HG03575 (cell line): ENCODE measurements around the gene YJU2.
"Not testable (repeated sequence)": the region's sequence is repeated elsewhere in the genome, so short reads cannot be mapped to it uniquely, and the experiment has no call there.

Experiments used
- ATAC-seq: cut with Tn5 transposase; IDR thresholded peaks from one replicate; pipeline ENCODE4 v1.9.1; 2021; ENCODE audit not compliant: unreplicated experiment, insufficient number of reproducible peaks, low FRiP score; ENCODE audit errors: extremely low read depth

YJU2 gene

DNA sequence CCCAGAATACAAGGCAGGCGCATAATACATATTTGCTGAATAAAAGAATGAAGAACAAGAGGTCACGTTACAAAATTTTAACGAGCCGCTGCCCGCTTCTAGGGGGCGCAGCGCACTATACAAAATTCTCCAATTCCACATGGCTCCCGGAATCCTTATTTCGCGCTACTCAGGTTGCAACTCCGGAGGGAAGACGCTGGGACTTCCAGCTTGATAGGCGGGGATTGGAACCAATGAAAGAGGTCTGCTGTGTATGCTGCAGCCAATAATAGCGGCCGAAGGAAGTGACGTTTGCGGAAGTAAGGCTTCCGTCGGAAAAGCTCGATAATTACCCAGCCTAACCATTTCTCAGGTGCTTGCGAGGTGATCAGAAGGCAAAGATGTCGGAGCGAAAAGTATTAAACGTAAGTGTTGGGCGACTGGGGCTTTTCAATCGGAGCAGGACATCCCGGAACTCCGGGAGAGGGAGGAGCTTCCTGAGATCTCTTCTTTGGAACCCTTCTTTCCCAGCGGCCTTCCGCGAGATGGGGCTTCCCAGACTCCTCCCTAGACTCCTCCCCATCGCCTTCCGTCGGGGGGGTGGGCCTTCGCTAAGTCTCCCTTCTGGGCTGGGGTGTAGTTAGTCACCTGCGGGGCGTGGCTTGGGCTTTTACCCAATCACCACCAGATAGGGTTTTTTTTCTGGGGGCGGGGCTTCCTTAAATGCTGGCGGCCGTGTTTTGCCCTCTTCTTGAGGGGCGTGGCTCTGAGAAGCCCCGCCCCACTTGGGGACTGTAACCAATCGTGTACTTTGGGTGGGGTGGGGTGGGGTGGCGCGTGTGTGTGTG, at the start of gene YJU2:
YJU2 (plus strand) TSS at position 314 of the 827 bp plus-strand sequence; CDS start at position 381, 67 bp downstream.
- peak; percentile 45 for ATAC-seq

GRCh38 chr19:4197228-4197624, 49.7 kb upstream of the YJU2 start:
- ATAC-seq, result no peak

DNA sequence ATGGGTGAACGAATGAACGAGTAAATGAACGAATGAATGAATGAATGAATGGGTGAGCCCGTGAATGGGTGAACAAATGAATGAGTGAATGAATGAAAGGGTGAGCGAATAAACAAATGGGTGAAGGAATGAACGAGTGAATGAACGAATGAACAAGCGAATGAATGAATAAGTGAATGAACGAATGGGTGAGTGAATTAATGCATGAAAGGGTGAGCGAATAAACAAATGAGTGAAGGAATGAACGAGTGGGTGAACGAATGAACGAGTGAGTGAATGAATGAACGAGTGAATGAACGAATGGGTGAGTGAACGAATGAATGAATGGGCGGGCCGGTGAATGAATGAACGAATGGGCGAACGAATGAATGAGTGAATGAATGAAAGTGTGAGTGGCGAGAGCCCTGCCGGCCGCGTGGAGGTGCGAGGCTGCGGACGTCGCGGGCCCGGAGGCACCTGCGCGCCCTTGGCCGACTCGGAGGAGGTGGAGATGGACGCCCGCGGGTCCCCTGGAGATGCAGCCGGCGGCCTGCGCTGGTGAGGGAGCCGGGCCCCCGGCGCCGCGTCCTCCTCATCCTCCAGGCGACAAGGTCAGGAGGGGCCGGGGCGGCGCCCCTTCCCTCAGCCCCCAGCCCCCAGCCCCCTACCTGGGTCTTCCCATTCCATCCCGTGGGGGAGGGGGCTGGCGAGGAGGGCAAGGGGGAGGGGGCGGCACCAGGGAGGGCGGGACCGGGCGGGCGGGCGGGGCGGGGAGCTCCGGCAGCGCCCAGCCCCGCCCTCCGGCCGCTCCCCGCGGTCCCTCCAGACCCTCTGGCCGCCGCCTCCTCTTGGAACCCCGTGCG, 49.0 kb upstream of the YJU2 start:
- no peak for ATAC-seq

DNA sequence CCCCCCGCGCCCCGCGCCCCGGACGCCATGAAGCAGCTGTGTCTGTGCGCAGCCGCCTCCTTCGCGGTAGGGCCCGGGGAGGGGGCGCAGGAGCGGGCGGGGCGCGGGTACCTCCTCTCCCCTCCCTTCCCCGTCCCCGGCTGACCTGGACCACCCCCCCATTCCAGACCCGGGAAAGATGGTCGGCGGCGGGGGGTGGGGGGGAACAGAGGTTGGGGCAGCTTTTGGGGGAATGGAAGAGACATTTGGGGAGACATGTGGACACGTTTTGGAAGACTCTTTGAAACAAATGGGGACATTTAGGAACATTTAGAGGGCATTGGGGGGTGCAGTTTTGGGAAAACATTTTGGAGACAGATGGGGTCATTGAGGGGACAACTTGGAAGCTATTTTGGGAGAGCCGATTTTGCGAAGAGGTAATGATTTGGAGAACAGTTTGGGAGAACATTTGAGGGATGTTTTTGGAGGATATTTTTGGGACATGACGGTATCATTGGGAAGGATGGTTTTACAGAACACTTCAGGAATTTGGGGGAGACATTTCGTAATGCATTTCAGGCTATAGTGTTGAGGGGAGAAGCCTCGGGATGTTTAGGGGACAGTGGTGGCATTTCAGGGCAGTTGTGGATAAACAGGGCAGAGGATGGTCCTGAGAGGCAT, 48.3 kb upstream of the YJU2 start:
- ATAC-seq, result no peak

DNA sequence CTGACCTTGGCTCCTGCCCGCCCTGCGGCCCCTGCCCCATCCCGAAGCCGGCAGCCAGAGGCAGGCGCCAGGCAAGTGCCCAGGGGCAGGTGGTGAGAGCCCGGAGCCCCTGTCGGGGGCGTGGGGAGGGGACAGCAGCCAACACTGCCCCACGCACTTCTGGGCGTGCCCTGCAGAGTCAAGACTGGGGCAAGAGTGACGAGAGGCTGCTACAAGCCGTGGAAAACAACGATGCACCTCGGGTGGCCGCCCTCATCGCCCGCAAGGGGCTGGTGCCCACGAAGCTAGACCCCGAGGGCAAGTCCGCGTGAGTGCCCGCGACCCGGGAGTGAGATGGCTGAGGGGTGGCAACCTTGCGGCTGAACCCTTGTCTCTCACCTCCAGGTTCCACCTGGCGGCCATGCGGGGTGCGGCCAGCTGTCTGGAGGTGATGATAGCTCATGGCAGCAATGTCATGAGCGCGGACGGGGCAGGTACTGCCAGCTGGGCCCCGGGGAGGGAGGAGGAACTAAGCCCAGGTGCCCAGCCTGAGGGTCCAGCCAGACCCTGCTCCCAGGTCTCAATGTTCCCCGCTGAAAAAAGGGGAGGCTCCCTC, 47.1 kb upstream of the YJU2 start:
- ATAC-seq, result no peak

- no peak for ATAC-seq
Observed at GRCh38 chr19:4200940-4201542, 45.8 kb upstream of the YJU2 start.

- ATAC-seq, result no peak
Observed at GRCh38 chr19:4201798-4202197, 45.1 kb upstream of the YJU2 start.

DNA sequence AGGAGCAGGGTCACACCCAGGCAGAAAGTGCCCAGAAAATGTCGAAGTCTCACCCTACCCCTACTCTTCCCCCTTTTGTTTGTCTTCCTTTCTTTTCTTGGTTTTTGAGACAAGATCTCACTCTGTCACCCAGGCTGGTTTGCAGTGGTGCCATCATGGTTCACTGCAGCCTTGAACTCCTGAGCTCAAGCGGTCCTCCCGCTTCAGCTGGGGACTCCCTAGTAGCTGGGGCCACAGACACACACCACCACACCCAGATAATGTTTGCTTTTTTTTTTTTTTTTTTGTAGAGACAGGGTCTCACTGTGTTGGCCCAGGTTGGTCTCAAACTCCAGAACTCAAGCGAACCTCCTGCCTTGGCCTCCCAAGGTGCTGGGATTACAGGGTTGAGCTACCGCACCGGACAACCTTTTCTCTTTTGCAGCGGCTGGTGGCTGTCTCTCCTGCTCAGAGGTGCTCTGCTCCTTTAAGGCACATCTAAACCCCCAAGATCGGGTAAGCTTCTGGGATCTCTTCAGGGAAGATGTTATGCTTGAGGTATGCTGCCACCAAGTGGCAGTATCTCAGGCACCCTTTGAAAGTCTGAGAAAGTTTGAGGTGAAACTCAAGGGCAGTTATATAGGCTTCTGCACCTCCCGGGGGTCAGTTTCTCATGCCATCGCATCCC, 39.9 kb upstream of the YJU2 start:
- ATAC-seq, result no peak

GRCh38 chr19:4208385-4209094, 38.3 kb upstream of the YJU2 start:
- ATAC-seq, result no peak

DNA sequence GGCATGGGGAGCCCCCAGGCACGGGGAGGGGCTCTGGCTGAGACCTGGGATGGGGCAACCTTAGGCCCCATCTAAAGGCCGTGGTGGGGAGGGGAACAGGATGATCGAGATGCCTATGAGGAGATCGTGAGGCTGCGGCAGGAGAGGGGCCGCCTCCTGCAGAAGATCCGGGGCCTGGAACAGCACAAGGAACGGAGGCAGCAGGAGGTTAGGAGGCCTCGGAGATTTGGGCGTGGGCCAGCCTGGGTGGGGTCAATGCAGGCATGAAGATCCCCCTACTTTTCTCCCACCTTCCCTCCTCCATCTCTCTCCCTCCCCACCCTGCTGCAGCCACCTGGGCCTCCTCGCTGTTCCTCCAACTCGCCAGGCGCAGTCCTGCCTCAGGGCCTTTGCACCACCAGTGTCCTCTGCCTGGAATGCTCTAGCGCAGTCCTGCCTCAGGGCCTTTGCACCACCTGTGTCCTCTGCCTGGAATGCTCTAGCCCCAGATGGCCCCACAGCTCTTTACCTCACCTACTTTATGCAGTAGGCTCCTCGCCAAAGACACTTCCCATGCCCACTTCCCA, 36.6 kb upstream of the YJU2 start:
- ATAC-seq, result no peak

DNA sequence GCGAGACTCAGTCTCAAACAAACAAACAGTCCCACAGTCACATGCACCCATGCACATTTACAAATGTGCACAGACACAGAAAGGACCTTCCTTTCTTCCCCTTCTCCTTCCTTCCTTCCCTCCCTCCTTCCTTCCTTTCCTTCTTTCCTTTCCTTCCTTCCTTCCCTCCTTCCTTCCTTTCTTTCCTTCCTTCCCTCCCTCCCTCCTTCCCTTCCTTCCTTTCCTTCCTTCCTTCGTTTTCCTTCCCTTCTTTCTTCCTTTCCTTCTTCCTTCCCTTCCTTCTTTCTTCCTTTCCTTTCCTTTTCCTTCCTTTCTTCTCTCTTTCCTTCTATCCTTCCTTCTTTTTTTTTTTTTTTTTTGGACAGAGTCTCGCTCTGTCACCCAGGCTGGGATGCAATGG, 33.8 kb upstream of the YJU2 start:
- no peak for ATAC-seq

GRCh38 chr19:4215807-4216206, 31.1 kb upstream of the YJU2 start:
- ATAC-seq, result no peak

GRCh38 chr19:4216846-4217245, 30.0 kb upstream of the YJU2 start:
- ATAC-seq, result no peak

DNA sequence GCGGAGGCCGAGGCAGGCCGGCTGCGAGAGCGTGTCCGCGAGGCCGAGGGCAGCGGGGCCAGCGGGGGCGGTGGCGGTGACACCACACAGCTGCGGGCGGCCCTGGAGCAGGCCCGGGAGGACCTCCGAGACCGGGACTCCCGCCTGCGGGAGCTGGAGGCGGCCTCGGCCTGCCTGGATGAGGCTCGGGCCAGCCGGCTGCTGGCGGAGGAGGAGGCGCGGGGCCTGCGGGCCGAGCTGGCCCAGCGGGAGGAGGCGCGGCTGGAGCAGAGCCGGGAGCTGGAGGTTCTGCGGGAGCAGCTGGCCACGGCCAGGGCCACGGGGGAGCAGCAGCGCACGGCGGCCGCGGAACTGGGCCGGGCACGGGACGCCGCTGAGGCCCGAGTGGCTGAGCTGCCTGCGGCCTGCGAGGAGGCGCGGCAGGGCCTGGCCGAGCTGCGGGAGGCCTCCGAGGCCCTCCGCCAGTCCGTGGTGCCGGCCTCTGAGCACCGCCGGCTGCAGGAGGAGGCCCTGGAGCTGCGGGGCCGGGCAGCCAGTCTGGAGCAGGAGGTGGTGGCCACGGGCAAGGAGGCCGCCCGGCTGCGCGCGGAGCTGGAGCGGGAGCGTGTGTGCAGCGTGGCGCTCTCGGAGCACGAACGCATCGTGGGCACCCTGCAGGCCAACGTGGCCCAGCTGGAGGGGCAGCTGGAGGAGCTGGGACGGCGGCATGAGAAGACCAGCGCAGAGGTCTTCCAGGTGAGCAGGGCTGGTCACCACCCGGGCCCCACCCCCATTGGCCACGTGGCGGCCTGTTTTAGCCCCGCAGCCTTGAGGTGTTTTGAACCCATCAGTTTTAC, 29.2 kb upstream of the YJU2 start:
- ATAC-seq, result no peak

DNA sequence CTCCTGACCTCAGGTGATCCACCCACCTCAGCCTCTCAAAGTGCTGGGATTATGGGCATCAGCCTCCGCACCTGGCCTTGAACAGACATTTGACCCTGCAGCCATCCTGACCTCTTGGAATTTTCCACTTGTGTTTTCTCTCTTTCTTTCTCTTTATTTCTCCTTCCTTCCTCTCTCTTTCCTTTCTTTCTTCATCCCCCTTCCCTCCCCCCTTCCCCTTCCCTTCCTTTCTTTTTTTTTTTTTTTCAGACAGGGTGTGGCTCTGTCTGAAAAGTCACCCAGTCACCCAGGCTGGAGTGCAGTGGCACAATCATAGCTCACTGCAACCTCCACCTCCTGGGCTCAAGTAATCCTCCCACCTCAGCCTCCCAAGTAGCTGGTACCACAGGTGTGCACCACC, 28.4 kb upstream of the YJU2 start:
- ATAC-seq, result not testable (repeated sequence)

DNA sequence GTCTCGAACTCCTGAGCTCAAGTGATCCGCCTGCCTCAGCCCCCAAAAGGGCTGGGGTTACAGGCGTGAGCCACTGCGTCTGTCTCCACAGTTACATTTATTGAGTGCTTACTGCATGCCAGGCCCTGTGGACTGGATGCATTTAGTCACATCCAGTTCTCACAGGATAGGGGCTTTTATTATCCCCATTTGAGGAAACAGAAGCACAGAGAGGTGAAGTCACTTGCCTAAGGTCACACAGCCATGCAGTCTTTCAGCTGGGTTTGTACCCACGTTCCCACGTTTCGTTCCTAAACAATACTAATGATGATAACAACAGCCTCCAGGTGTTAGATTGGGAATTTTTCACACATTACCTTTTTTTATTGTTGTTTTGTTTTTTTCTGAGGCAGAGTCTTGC, 26.7 kb upstream of the YJU2 start:
- no peak for ATAC-seq

- ATAC-seq, result no peak
Observed at GRCh38 chr19:4224470-4224869, 22.4 kb upstream of the YJU2 start.
